Measurements from ENCODE around the gene PCDHGA10.
"Not testable (repeated sequence)": the region's sequence is repeated elsewhere in the genome, so short reads cannot be mapped to it uniquely, and the experiment has no call there.

PCDHGA10 gene

DNA sequence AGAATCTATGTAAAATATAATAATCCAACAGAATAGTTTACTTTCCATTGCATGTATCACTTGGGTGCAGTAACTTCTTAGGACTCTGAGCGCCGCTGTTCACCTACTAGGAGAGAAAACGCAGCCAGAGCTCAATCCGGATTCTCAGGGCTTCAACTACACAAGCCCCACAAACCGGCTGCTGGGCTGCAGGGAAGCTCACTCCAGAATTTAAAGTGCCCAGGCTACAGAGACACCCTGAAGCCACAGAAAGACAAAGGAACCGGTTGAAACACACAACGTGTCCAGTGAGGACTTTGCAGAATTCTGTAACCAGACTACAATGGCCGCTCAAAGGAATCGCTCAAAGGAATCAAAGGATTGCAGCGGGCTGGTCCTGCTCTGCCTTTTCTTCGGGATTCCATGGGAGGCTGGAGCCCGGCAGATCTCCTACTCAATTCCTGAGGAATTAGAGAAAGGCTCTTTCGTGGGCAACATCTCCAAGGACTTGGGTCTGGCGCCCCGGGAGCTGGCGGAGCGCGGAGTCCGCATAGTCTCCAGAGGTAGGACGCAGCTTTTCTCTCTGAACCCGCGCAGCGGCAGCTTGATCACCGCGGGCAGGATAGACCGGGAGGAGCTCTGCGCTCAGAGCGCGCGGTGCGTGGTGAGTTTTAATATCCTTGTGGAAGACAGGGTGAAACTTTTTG is at the start of gene PCDHGA10:
TSS of gene PCDHGA10 (plus strand) at position 134 of the 686 bp plus-strand sequence. CDS start at position 323, 189 bp downstream.
- peak in 1 of 4 experiments; percentile 39 for DNase-seq (ENCODE audit: low read depth in 4 of 4, low spot score in 1 of 4)

DNA sequence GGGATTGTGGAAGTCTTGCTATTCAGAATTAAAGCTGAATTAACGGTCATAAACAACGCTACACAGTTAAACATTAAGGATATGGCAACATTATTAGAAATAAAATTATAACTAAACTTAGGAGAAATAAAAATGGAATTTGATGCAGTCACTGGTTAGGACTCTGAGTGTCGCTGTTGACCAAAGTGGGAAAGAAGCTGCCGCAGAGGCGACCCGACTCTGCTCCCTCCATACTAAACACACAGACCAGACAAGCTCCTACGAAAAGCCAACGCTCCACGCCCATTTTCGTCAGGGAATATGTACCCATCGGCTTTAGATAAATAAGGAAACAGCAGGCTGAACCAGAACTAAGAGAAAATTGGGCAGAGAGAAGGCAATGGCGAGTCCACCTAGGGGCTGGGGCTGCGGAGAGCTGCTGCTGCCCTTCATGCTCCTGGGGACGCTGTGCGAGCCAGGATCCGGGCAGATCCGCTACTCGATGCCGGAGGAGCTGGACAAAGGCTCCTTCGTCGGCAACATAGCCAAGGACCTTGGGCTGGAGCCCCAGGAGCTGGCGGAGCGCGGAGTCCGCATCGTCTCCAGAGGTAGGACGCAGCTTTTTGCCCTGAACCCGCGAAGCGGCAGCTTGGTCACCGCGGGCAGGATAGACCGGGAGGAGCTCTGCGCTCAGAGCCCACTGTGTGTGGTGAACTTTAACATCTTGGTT is 48.7 kb upstream of the PCDHGA10 start, which contains the start of gene PCDHGA5:
TSS of gene PCDHGA5 (plus strand) at position 211 of the 709 bp plus-strand sequence. CDS start at position 380, 169 bp downstream.
- DNase-seq (ENCODE audit: low read depth in 4 of 4, low spot score in 1 of 4), result no peak

DNA sequence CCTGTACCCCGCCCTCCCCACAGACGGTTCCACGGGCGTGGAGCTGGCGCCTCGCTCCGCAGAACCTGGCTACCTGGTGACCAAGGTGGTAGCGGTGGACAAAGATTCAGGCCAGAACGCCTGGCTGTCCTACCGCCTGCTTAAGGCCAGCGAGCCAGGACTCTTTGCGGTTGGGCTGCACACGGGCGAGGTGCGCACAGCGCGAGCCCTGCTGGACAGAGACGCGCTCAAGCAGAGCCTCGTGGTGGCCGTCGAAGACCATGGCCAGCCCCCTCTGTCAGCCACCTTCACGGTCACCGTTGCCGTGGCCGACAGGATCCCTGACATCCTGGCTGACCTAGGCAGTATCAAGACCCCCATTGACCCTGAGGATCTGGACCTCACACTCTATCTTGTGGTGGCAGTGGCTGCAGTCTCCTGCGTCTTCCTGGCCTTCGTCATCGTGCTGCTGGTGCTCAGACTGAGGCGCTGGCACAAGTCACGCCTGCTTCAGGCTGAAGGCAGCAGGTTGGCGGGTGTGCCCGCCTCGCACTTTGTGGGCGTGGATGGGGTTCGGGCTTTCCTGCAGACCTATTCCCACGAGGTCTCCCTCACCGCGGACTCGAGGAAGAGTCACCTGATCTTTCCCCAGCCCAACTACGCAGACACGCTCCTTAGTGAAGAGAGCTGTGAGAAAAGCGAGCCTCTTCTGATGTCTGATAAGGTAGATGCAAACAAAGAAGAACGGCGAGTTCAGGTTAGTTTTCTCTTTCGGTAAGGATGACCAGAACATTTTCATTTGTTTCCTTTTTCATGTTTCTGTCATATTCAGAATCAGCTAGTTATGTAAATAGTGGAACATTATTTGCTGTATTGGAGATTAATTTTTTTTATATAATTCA is 46.5 kb upstream of the PCDHGA10 start:
- no peak for DNase-seq (ENCODE audit: low read depth in 4 of 4, low spot score in 1 of 4)

DNA sequence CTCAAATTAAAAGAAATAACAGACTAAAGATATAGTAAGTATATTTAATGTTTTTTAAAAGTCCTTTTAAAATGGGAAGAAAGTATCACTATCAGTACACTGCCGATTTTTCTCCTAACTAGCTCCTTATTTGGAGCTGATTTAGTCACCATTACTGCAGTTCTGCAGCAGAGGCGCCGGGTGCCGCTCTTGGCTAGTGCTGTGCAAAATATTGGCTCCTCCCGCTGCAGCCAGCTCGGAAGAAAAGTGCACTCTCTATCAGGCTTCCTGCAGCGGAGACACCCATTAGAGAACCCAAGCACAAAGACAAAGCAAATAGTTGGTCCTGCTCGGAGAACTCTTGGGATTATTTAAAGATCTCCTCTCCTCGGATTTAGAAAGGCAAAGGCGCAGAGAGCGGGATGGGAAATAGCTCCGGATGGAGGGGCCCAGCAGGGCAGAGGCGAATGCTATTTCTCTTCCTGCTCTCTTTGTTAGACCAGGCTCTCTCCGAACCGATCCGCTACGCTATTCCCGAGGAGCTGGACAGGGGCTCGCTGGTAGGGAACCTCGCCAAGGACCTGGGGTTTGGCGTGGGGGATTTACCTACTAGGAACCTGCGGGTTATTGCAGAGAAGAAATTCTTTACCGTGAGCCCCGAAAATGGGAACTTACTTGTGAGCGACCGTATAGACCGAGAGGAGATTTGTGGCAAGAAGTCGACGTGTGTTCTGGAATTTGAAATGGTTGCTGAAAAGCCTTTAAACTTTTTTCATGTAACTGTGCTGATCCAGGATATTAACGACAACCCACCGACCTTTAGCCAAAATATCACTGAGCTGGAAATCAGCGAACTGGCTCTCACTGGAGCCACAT is 42.6 kb upstream of the PCDHGA10 start, which contains the start of gene PCDHGB3:
TSS of gene PCDHGB3 (plus strand) at position 249 of the 855 bp plus-strand sequence. CDS start at position 402, 153 bp downstream.
- peak in 1 of 4 experiments; percentile 8 for DNase-seq (ENCODE audit: low read depth in 4 of 4, low spot score in 1 of 4)

DNA sequence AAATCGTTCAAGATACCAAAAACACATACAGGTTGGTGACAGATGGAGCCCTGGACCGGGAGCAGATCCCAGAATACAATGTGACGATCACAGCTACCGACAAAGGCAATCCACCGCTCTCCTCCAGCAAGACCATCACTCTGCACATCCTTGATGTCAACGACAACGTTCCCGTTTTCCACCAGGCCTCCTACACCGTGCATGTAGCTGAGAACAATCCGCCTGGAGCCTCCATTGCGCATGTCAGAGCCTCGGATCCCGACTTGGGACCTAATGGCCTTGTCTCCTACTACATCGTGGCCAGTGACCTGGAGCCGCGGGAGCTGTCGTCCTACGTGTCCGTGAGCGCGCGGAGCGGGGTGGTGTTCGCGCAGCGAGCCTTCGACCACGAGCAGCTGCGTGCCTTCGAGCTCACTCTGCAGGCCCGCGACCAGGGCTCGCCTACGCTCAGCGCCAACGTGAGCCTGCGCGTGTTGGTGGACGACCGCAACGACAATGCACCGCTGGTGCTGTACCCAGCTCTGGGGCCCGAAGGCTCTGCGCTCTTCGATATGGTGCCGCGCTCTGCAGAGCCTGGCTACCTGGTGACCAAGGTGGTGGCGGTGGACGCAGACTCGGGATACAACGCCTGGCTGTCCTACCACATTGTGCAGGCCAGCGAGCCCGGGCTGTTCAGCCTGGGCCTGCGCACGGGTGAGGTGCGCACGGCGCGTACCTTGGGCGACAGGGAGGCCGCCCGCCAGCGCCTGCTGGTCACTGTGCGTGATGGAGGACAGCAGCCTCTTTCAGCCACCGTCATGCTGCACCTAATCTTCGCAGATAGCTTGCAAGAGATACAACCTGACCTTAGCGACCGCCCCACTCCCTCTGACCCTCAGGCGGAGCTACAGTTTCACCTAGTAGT is 41.0 kb upstream of the PCDHGA10 start:
- DNase-seq (ENCODE audit: low read depth in 4 of 4, low spot score in 1 of 4), result no peak

- DNase-seq (ENCODE audit: low read depth in 4 of 4, low spot score in 1 of 4), result no peak
Observed at GRCh38 chr5:141373673-141374317, 39.0 kb upstream of the PCDHGA10 start, which contains the start of gene PCDHGA6. PCDHGA6 (plus strand) TSS chr5:141373891; CDS start chr5:141374084, 193 bp downstream.

GRCh38 chr5:141374627-141375026 is 38.2 kb upstream of the PCDHGA10 start:
- no peak for DNase-seq (ENCODE audit: low read depth in 4 of 4, low spot score in 1 of 4)

GRCh38 chr5:141375444-141376155 is 37.2 kb upstream of the PCDHGA10 start:
- DNase-seq (ENCODE audit: low read depth in 4 of 4, low spot score in 1 of 4), result not testable (repeated sequence)

GRCh38 chr5:141382469-141383294 is 30.1 kb upstream of the PCDHGA10 start, which contains the start of gene PCDHGA7:
PCDHGA7 (plus strand) TSS chr5:141382742; CDS start chr5:141382900, 158 bp downstream.
- DNase-seq (ENCODE audit: low read depth in 4 of 4, low spot score in 1 of 4), result no peak

DNA sequence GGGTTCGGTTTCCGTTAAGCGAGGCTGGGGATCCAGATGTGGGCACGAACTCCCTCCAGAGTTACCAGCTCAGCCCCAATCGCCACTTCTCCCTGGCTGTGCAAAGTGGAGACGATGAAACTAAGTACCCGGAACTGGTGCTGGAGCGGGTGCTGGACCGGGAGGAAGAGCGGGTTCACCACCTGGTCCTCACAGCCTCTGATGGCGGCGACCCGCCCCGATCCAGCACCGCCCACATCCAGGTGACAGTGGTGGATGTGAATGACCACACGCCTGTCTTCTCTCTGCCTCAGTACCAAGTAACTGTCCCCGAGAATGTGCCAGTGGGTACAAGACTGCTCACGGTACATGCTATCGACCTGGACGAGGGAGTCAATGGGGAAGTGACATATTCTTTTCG is 29.4 kb upstream of the PCDHGA10 start:
- no peak for DNase-seq (ENCODE audit: low read depth in 4 of 4, low spot score in 1 of 4)

DNA sequence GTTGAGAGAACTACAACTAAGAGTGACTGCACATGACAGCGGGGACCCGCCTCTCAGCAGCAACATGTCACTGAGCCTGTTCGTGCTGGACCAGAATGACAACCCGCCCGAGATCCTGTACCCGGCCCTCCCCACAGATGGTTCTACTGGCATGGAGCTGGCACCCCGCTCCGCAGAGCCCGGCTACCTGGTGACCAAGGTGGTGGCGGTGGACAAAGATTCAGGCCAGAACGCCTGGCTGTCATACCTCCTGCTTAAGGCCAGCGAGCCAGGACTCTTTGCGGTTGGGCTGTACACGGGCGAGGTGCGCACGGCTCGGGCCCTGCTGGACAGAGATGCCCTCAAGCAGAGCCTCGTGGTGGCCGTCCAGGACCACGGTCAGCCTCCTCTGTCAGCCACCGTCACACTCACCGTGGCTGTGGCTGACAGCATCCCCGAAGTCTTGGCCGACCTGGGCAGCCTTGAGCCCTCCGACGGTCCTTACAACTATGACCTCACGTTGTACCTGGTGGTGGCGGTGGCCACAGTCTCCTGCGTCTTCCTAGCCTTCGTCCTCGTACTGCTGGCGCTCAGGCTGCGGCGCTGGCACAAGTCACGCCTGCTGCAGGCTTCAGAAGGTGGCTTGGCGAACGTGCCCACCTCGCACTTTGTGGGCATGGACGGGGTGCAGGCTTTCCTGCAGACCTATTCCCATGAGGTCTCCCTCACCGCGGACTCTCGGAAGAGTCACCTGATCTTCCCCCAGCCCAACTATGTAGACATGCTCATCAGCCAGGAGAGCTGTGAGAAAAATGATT is 28.1 kb upstream of the PCDHGA10 start:
- DNase-seq (ENCODE audit: low read depth in 4 of 4, low spot score in 1 of 4), result no peak

- DNase-seq (ENCODE audit: low read depth in 4 of 4, low spot score in 1 of 4), result not testable (repeated sequence)
Observed at GRCh38 chr5:141387557-141388311, 25.1 kb upstream of the PCDHGA10 start, which contains the start of gene PCDHGB4. PCDHGB4 (plus strand) TSS chr5:141387698; CDS start chr5:141387885, 187 bp downstream.

GRCh38 chr5:141388661-141389060 is 24.1 kb upstream of the PCDHGA10 start:
- no peak for DNase-seq (ENCODE audit: low read depth in 4 of 4, low spot score in 1 of 4)

- no peak for DNase-seq (ENCODE audit: low read depth in 4 of 4, low spot score in 1 of 4)
Observed at GRCh38 chr5:141389153-141390042, 23.4 kb upstream of the PCDHGA10 start.
